Skin of body (tissue), 2 donors: ENCODE results near the gene AP1B1. TPM values are rescaled to one million over a fixed set of nuclear protein-coding genes. Genes with fewer than 3 reads are reported as not detected.
A peak's percentile ranks its signal among the peaks of the same experiment; 100 is the strongest.

Source experiments
- DNase-seq: peaks from one replicate; lab custom pipeline; 2025; lab: John Stamatoyannopoulos, UW
- total RNA-seq: library from RNA; depleted of rRNA; stranded (reverse); fragments of >200 nt; gene quantifications from one replicate; pipeline ENCODE4 v1.2.3, GENCODE V29; 2014

AP1B1 gene
- total RNA-seq, 1 donor from 2014 or later, result 27.0 TPM

- DNase-seq, result no peak
These were observed 74.5 kb downstream of the AP1B1 start for GRCh38 chr22:29313576-29314466.

GRCh38 chr22:29313126-29313575, 75.2 kb downstream of the AP1B1 start:
- peak; percentile 24 for DNase-seq

GRCh38 chr22:29312218-29313125, 75.9 kb downstream of the AP1B1 start:
- no peak for DNase-seq

DNA sequence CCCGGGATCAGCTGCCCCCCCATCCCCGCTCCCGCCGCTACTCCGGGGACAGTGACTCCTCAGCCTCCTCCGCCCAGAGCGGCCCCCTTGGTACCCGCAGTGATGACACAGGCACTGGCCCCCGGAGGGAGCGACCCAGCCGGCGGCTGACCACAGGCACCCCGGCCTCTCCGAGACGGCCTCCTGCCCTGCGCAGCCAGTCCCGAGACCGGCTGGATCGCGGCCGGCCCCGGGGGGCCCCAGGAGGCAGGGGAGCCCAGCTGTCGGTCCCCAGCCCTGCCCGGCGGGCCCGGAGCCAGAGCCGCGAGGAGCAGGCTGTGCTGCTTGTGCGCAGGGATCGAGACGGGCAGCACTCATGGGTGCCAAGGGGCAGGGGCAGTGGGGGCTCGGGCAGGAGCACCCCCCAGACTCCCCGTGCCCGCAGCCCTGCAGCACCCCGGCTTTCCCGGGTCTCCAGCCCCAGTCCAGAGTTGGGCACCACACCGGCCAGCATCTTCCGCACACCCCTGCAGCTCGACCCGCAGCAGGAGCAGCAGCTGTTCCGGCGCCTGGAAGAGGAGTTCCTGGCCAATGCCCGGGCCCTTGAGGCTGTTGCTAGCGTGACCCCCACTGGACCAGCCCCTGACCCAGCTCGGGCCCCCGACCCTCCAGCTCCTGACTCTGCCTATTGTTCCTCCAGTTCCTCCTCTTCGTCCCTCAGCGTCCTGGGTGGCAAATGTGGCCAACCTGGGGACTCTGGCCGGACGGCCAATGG, 76.7 kb downstream of the AP1B1 start:
- no peak for DNase-seq

DNA sequence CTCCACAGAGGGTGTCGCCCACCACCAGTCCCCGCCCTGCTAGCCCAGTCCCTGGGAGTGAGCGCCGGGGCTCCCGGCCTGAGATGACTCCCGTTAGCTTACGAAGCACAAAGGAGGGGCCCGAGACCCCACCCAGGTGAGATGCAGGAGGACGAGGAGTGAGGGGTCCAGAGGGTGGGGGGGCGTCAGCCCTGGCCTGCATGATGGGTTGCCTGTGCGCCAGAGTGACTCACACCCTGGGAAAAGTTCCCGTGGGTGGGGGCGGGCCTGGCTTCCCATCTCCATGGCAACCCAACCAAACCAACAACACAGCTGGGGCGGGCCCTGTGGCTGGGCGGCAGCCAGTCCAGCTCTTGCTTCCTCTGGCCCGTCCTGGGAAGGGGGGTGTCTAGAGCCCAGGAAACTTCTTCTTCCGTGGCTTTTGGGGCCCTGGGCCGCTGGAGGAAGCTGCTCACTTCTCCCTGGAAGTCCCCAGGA, 77.5 kb downstream of the AP1B1 start:
- peak; percentile 91 for DNase-seq

GRCh38 chr22:29310065-29310862, 78.1 kb downstream of the AP1B1 start:
- no peak for DNase-seq

GRCh38 chr22:29309332-29310064, 78.9 kb downstream of the AP1B1 start:
- DNase-seq, result no peak

DNA sequence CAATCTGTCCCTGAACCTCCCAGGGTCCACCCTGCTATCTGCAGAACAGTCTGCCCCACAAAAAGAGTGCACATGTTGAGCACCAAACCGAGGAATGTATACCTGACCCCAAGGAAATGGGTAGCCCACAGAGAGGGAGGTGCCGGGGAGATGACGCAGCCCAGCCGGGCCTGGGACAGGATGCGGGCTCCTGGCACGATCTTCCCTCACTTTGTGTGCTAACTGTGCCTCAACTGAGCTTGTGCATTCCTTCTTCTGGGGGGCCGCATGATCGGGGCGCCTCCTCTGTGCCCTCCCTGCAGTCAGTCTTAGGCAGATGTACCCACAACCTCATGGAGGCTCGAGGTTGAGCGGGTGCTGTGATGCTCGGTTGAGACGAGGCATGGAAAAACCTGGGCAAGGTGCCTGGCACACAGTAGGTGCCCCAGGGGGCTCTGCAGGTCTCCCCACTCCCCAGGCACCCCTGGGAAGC, 79.5 kb downstream of the AP1B1 start:
- DNase-seq, result no peak

DNA sequence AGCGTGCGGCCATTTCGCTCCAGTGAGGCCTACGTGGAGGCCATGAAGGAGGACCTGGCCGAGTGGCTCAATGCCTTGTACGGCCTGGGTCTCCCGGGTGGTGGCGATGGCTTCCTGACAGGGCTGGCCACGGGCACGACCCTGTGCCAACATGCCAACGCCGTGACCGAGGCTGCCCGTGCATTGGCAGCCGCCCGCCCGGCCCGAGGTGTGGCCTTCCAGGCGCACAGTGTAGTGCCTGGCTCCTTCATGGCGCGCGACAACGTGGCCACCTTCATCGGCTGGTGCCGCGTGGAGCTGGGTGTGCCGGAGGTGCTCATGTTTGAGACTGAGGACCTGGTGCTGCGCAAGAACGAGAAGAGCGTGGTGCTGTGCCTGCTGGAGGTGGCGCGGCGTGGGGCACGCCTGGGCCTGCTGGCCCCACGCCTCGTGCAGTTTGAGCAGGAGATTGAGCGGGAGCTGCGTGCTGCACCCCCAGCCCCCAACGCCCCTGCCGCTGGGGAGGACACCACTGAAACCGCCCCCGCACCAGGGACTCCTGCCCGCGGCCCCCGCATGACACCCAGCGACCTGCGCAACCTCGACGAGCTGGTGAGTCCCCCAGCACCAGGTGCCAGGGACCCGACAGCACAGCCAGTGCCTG, 80.1 kb downstream of the AP1B1 start:
- DNase-seq, result no peak

DNA sequence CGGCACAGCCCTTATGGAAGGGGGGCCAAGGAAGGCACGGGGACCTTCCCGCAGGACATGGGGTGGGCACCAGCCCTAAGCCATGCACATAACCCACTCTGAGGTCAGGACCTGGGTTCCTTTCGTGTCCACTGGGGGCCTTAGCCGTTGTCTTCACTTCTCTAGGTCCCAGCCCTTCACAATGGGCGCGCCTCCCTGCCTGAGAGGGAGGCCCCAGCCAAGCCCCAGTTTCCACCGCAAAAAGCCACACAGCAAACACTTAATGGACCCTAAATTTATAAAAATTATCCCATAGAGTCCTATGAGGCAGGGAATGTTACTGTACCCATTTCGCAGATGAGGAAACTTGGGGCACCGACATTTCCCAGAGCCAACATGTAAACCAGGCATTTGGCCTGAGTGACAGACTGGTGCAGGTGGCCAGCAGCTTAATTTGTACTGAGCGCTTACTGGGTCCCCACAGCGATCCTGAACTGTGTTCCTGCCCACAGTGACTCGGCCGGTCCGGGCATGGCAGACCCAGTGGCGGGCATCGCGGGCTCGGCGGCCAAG, 80.7 kb downstream of the AP1B1 start:
- DNase-seq, result no peak

GRCh38 chr22:29306835-29307595, 81.4 kb downstream of the AP1B1 start:
- peak; percentile 67 for DNase-seq

- DNase-seq, result peak; percentile 84
These were observed 82.1 kb downstream of the AP1B1 start, which contains the start of gene GAS2L1 for GRCh38 chr22:29306175-29306834. GAS2L1 (plus strand) TSS chr22:29306650; CDS start chr22:29308106, 1,456 bp downstream.

DNA sequence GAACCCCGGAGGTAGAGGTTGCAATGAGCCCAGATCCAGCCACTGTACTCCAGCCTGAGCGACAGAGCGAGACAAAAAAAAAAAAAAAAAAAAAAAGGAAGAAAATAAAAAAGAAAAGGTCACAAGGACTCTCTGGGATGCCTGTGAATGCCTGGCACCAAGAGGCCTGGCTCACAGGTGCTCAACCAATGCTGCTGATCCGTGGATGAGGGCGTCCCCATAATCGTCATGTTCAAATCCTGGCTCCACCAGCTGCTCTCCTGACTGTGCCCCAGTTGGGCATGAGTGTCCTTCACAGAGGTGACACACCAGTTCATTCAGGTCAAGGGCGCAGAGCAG, 82.6 kb downstream of the AP1B1 start:
- no peak for DNase-seq

GRCh38 chr22:29302681-29303465, 85.5 kb downstream of the AP1B1 start:
- DNase-seq, result no peak

- DNase-seq, result no peak
These were observed 86.0 kb downstream of the AP1B1 start for GRCh38 chr22:29302402-29302680.

DNA sequence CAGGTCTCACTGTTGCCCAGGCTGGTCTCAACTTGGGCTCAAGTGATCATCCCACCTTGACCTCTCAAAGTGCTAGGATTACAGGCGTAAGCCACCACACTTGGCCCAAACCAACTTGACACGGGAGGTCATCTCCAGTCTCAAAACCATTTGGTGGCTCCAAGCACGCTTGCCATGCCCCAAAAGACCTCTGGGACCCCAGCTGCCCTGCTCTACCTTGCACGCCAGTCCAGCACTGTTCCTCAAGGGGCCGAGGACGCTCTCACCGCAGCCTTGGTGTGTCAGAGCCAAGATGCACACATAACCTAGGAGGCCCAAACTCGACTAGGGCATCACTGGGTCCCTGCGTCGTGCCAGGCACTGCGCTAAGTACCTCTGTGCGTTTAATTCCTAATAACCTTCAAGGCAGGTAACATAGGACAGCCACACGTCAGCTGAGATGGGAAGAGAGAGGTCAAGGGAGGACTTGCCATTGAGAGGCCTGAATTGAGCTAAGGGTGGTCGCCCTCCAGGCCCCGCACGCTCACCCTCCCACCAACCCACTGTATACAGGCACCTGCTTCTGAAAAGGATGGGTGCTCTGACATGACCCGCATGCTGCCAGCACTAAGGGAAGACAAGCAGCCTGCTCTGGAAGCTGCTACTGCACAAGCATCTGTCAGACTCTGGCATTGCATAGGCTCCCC, 86.5 kb downstream of the AP1B1 start:
- no peak for DNase-seq
